Activated T-cell treated with anti-CD3 and anti-CD28 coated beads, Interleukin-2, amount 50 U/mL, for 24 hours (primary cell): ENCODE results near the gene HECTD2.
"Not testable (repeated sequence)": the region's sequence is repeated elsewhere in the genome, so short reads cannot be mapped to it uniquely, and the experiment has no call there.

ENCODE experiments used
- DNase-seq: peaks from one replicate; pipeline ENCODE4 v3.0.0-alpha.2; 2020
- H3K27ac Mint-ChIP-seq: 2 replicates; pipeline ENCODE4 v1.8.0; 2020; ENCODE audit warnings: mild to moderate bottlenecking, mixed read lengths
- H3K27me3 Mint-ChIP-seq: 2 replicates; pipeline ENCODE4 v1.8.0; 2020; ENCODE audit warnings: mixed read lengths
- H3K36me3 Mint-ChIP-seq: 2 replicates; pipeline ENCODE4 v1.8.0; 2020; ENCODE audit warnings: low read depth, mixed read lengths
- H3K4me1 Mint-ChIP-seq: 2 replicates; pipeline ENCODE4 v1.8.0; 2020; ENCODE audit warnings: low read depth, mixed read lengths
- H3K4me3 Mint-ChIP-seq: 2 replicates; pipeline ENCODE4 v1.8.0; 2020; ENCODE audit warnings: mild to moderate bottlenecking, moderate library complexity, mixed read lengths
- H3K9me3 Mint-ChIP-seq: 2 replicates; pipeline ENCODE4 v1.8.0; 2020; ENCODE audit warnings: mixed read lengths

The HECTD2 gene

GRCh38 chr10:91525896-91526712 lies 116.0 kb downstream of the HECTD2 start:
- Mint-ChIP-seq H3K4me3 (no peak overlapping the region), H3K9me3 (no peaks in the 10 kb centered on the region), H3K36me3 (no peaks in the 10 kb centered on the region), H3K27ac (no peak overlapping the region), H3K27me3 (peaks cover 38% of the 10 kb centered on the region), H3K4me1 (no peaks in the 10 kb centered on the region)
- no peak for DNase-seq

DNA sequence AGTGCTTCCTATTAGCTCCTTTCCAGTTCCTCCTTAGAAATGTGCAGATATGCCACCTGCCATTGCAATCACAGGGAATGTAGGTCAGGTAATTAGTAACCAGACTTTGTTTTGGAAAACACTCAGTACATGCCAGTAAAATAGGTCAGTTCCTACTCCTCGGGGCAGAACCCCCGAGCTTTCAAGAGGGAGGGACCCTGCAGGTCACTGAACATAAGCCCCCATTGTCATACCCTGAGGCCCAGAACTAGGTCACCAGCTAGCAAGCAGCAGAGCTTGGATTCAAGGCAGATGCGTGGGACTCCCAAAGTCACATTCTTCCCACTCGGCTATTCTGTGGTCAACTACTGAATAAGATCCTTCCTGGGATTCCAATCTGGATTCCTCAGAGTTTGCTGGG lies 117.9 kb downstream of the HECTD2 start:
- no peaks in the 10 kb centered on the region for H3K9me3 Mint-ChIP-seq
- H3K4me1 Mint-ChIP-seq = no peaks in the 10 kb centered on the region
- no peak overlapping the region for H3K27ac Mint-ChIP-seq
- no peak overlapping the region for H3K4me3 Mint-ChIP-seq
- H3K27me3 Mint-ChIP-seq = peaks cover 46% of the 10 kb centered on the region
- no peaks in the 10 kb centered on the region for H3K36me3 Mint-ChIP-seq
- no peak for DNase-seq

GRCh38 chr10:91528768-91529167 lies 118.6 kb downstream of the HECTD2 start:
- H3K27me3 Mint-ChIP-seq = peaks cover 46% of the 10 kb centered on the region
- DNase-seq = no peak
- no peaks in the 10 kb centered on the region for H3K4me1 Mint-ChIP-seq
- no peaks in the 10 kb centered on the region for H3K9me3 Mint-ChIP-seq
- no peak overlapping the region for H3K4me3 Mint-ChIP-seq
- no peaks in the 10 kb centered on the region for H3K36me3 Mint-ChIP-seq
- H3K27ac Mint-ChIP-seq = no peak overlapping the region

- not testable (repeated sequence) for DNase-seq, H3K27ac Mint-ChIP-seq, H3K36me3 Mint-ChIP-seq, H3K4me1 Mint-ChIP-seq, H3K9me3 Mint-ChIP-seq, H3K4me3 Mint-ChIP-seq
- H3K27me3 Mint-ChIP-seq = peaks cover 19% of the 10 kb centered on the region
These were observed 124.6 kb downstream of the HECTD2 start for GRCh38 chr10:91534789-91535188.

GRCh38 chr10:91536111-91536510 lies 126.0 kb downstream of the HECTD2 start:
- Mint-ChIP-seq H3K27me3 (peaks cover 15% of the 10 kb centered on the region), H3K27ac (no peak overlapping the region), H3K4me1 (no peaks in the 10 kb centered on the region), H3K4me3 (no peak overlapping the region), H3K36me3 (no peaks in the 10 kb centered on the region), H3K9me3 (no peaks in the 10 kb centered on the region)
- DNase-seq = no peak

DNA sequence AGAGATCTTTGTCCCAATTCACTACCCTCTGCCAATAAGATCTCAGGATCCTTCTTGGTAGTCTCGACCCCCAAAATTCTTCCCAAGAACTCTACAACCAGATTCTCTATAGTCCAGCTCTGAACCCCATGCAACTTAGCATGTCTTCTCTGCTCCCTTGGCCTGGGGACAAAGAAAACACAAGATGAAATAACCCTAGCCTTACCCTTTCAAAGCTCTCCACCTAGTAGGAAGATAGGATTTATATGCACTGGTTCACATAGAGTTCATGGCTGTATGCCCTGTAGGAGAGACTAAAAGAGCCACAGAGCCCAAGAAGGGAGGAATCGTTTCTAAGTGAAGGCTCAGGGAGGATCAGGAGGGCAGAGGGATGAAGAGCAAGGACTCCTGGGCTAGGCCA lies 126.6 kb downstream of the HECTD2 start:
- DNase-seq = no peak
- peaks cover 12% of the 10 kb centered on the region for H3K27me3 Mint-ChIP-seq
- H3K27ac Mint-ChIP-seq = no peak overlapping the region
- no peaks in the 10 kb centered on the region for H3K4me1 Mint-ChIP-seq
- H3K4me3 Mint-ChIP-seq = no peak overlapping the region
- no peaks in the 10 kb centered on the region for H3K36me3 Mint-ChIP-seq
- no peaks in the 10 kb centered on the region for H3K9me3 Mint-ChIP-seq

- H3K27ac Mint-ChIP-seq = no peak overlapping the region
These were observed 127.7 kb downstream of the HECTD2 start for GRCh38 chr10:91537614-91538383.

DNA sequence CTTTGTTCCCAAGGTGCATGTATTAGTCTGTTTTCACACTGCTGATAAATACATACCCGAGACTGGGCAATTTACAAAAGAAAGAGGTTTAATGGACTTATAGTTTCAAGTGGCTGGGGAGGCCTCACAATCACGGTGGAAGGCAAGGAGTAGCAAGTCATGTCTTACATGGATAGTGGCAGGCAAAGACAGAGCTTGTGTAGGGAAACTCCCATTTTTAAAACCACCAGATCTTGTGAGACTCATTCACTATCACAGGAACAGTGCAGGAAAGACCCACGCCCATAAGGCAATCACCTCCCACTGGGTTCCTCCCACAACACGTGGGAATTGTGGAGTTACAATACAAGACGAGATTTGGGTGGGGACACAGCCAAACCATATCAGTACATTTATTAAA lies 129.8 kb downstream of the HECTD2 start:
- H3K36me3 Mint-ChIP-seq = no peaks in the 10 kb centered on the region
- H3K27ac Mint-ChIP-seq = no peak overlapping the region
- no peaks in the 10 kb centered on the region for H3K9me3 Mint-ChIP-seq
- no peak overlapping the region for H3K4me3 Mint-ChIP-seq
- DNase-seq = no peak
- no peaks in the 10 kb centered on the region for H3K4me1 Mint-ChIP-seq
- H3K27me3 Mint-ChIP-seq = peaks cover 11% of the 10 kb centered on the region

More at GRCh38 chr10:91537614-91538383, 127.7 kb downstream of the HECTD2 start:
- Mint-ChIP-seq H3K27me3 (peaks cover 11% of the 10 kb centered on the region), H3K4me3 (no peak overlapping the region), H3K4me1 (no peaks in the 10 kb centered on the region), H3K9me3 (no peaks in the 10 kb centered on the region), H3K36me3 (no peaks in the 10 kb centered on the region)
- DNase-seq = no peak

DNA sequence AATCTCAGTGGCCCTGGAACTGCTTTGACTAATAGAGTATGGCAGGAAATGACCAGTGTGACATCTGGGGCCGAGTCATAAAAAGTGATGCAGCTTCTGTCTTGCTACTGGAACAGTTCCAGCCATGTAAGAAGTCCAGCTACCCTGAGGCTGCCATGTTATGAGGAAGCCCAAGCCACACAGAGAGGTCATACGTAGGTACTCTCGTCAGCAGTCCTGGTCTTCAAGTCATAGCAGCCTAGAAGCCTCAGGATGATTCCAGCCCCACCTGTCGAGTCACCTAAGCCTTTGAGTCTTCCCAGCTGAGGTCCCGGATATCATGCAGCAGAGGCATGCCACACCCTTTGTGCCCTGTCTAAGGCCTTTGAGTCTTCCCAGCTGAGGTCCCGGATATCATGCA lies 130.6 kb downstream of the HECTD2 start:
- no peak for DNase-seq
- H3K27ac Mint-ChIP-seq = no peak overlapping the region
- H3K9me3 Mint-ChIP-seq = no peaks in the 10 kb centered on the region
- H3K4me1 Mint-ChIP-seq = no peaks in the 10 kb centered on the region
- no peaks in the 10 kb centered on the region for H3K36me3 Mint-ChIP-seq
- H3K4me3 Mint-ChIP-seq = no peak overlapping the region
- peaks cover 11% of the 10 kb centered on the region for H3K27me3 Mint-ChIP-seq

DNA sequence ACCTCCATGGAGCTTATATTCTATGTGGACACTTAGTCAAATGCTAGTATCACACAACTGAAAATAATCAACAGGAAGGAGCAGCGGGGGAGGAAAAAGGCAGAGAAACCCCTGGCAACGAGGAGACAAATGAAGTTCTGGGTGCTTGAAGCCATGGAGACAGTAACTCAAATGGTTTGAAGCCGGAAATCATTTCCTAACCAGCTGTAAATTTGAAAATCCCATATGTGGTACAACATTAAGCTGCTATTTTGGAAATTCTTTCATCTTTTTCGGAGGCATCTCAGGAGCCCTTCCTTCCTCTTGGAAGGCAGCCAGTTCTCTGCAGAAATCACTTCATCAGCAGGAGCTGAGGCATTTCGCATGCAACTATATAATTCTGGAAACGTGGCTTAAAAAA lies 131.3 kb downstream of the HECTD2 start:
- H3K27ac Mint-ChIP-seq = no peak overlapping the region
- no peaks in the 10 kb centered on the region for H3K9me3 Mint-ChIP-seq
- no peak overlapping the region for H3K4me3 Mint-ChIP-seq
- H3K36me3 Mint-ChIP-seq = no peaks in the 10 kb centered on the region
- DNase-seq = no peak
- H3K4me1 Mint-ChIP-seq = no peaks in the 10 kb centered on the region
- H3K27me3 Mint-ChIP-seq = peaks cover 11% of the 10 kb centered on the region

GRCh38 chr10:91545384-91545783 lies 135.2 kb downstream of the HECTD2 start:
- H3K4me1 Mint-ChIP-seq = no peaks in the 10 kb centered on the region
- H3K27ac Mint-ChIP-seq = no peak overlapping the region
- peaks cover 9% of the 10 kb centered on the region for H3K27me3 Mint-ChIP-seq
- no peak for DNase-seq
- H3K4me3 Mint-ChIP-seq = no peak overlapping the region
- H3K36me3 Mint-ChIP-seq = no peaks in the 10 kb centered on the region
- no peaks in the 10 kb centered on the region for H3K9me3 Mint-ChIP-seq

DNA sequence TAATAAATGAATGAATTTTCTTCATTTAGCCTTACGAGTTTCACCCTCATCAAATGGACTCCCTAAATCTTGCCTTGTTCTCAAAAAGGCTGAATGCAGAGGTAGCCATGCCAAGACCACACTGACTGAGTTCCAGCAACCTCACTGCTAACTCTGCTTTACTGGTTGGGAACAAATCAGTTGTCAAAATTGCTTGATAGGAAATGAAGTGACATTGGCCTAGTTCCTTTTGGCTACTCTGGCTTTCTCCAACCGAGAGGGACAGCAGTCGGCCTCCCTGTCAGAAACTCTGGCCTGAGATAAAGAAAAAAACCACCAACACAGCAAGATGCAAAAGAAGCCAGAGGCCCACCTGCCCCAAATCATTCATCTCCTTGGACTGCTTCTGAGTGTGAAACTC lies 135.7 kb downstream of the HECTD2 start:
- peaks cover 4% of the 10 kb centered on the region for H3K27me3 Mint-ChIP-seq
- H3K4me3 Mint-ChIP-seq = no peak overlapping the region
- DNase-seq = no peak
- no peaks in the 10 kb centered on the region for H3K9me3 Mint-ChIP-seq
- H3K27ac Mint-ChIP-seq = no peak overlapping the region
- H3K36me3 Mint-ChIP-seq = no peaks in the 10 kb centered on the region
- no peaks in the 10 kb centered on the region for H3K4me1 Mint-ChIP-seq

DNA sequence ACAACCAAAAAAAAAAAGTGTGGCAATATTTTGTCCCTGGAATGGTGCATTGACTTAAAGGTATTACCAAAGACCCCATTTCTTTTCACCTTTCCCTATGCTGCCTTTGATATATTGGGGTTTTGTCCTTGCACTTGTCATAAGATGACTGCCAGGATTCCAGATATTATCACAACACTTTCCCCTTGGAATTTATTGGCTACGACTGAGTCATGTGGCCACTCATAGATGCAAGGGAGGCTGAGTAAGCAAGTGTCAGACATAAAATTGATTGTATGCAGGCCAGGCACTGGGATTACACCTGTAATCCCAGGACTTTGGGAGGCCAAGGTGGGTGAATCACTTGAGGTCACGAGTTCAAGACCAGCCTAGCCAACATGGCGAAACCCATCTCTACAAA lies 139.1 kb downstream of the HECTD2 start:
- no peak overlapping the region for H3K27ac Mint-ChIP-seq
- no peaks in the 10 kb centered on the region for H3K4me1 Mint-ChIP-seq
- DNase-seq = no peak
- peaks cover 6% of the 10 kb centered on the region for H3K27me3 Mint-ChIP-seq
- H3K4me3 Mint-ChIP-seq = no peak overlapping the region
- H3K36me3 Mint-ChIP-seq = no peaks in the 10 kb centered on the region
- no peaks in the 10 kb centered on the region for H3K9me3 Mint-ChIP-seq

- Mint-ChIP-seq H3K9me3 (no peaks in the 10 kb centered on the region), H3K27me3 (peaks cover 6% of the 10 kb centered on the region), H3K4me3 (no peak overlapping the region), H3K4me1 (no peaks in the 10 kb centered on the region), H3K27ac (no peak overlapping the region), H3K36me3 (no peaks in the 10 kb centered on the region)
- DNase-seq = no peak
These were observed 139.9 kb downstream of the HECTD2 start for GRCh38 chr10:91550021-91550420.

DNA sequence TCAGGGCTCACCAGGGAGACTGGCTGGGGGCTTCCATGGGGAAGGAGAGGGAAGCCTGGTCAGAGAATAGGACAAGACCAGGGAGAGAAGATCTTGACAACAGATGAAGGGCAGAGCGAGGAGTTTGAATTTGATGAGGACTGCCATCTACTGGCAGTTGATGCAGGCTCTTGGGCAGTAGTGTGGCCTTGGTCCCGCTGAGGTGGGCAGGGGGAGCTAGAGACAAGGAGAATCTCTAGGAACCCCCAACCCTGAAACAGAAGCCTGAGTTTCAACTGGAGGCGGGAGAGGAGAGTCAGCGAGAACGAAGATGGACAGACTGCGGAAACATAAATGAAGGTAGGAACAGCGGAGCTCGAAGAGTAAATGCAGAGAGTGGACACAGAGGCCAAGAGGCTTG lies 141.7 kb downstream of the HECTD2 start:
- H3K4me3 Mint-ChIP-seq = no peak overlapping the region
- no peaks in the 10 kb centered on the region for H3K36me3 Mint-ChIP-seq
- H3K27me3 Mint-ChIP-seq = peaks cover 6% of the 10 kb centered on the region
- H3K9me3 Mint-ChIP-seq = no peaks in the 10 kb centered on the region
- DNase-seq = no peak
- H3K27ac Mint-ChIP-seq = no peak overlapping the region
- no peaks in the 10 kb centered on the region for H3K4me1 Mint-ChIP-seq
